Panc1 (cell line): ENCODE data around the gene ATAD2B.

Experiments
- POLR2AphosphoS5 ChIP-seq: IDR thresholded peaks from 2 replicates; pipeline ENCODE4 v1.6.1; 2012; ENCODE audit warnings: mild to moderate bottlenecking, low read depth, low read length, moderate library complexity
- SIN3A ChIP-seq: IDR thresholded peaks from 2 replicates; pipeline ENCODE4 v1.6.1; 2012; ENCODE audit warnings: low read depth, mild to moderate bottlenecking, low read length, moderate library complexity, borderline replicate concordance; ENCODE audit not compliant: insufficient read depth
- TCF7L2 ChIP-seq: IDR thresholded peaks from 2 replicates; pipeline ENCODE4 v1.6.1; 2011; ENCODE audit warnings: mild to moderate bottlenecking, low read depth, low read length, inconsistent platforms
- TF ChIP-seq, protein P1 (sequence below): fragments of 450-650 bp; IDR thresholded peaks from 2 replicates; pipeline ENCODE4 v1.5.1; 2017; ENCODE audit warnings: mild to moderate bottlenecking
- TF ChIP-seq, protein P2 (sequence below), 2 experiments: IDR thresholded peaks; 2 replicates each; pipeline ENCODE4 v1.6.1; 2011 to 2012; ENCODE audit warnings: low read depth in 2 of 2, control low read depth in 1 of 2, low read length in 1 of 2, mild to moderate bottlenecking in 1 of 2, moderate library complexity in 1 of 2; ENCODE audit not compliant: insufficient read depth in 1 of 2

DNA sequence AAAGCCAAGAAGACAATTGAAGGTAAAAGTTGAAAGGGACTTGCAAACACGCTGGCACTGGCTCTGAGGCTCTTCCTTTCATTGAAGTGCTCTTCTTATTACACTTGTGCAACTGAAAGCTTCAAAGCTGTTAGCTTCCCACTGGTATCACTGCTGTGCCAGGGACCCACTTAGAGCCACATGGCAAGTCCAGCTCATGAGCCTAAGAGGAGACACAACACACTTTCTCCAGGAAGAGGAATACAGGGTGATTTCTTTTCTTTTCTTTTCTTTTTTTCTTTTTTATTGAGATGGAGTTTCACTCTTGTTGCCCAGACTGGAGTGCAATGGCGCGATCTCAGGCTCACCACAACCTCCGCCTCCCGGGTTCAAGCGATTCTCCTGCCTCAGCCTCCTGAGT, 218.2 kb downstream of the ATAD2B start:
- TF ChIP-seq TCF7L2 (no peak), POLR2AphosphoS5 (no peak), SIN3A (no peak)
- TF ChIP-seq, protein P1, sequence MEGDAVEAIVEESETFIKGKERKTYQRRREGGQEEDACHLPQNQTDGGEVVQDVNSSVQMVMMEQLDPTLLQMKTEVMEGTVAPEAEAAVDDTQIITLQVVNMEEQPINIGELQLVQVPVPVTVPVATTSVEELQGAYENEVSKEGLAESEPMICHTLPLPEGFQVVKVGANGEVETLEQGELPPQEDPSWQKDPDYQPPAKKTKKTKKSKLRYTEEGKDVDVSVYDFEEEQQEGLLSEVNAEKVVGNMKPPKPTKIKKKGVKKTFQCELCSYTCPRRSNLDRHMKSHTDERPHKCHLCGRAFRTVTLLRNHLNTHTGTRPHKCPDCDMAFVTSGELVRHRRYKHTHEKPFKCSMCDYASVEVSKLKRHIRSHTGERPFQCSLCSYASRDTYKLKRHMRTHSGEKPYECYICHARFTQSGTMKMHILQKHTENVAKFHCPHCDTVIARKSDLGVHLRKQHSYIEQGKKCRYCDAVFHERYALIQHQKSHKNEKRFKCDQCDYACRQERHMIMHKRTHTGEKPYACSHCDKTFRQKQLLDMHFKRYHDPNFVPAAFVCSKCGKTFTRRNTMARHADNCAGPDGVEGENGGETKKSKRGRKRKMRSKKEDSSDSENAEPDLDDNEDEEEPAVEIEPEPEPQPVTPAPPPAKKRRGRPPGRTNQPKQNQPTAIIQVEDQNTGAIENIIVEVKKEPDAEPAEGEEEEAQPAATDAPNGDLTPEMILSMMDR: no peak
- TF ChIP-seq, protein P2, sequence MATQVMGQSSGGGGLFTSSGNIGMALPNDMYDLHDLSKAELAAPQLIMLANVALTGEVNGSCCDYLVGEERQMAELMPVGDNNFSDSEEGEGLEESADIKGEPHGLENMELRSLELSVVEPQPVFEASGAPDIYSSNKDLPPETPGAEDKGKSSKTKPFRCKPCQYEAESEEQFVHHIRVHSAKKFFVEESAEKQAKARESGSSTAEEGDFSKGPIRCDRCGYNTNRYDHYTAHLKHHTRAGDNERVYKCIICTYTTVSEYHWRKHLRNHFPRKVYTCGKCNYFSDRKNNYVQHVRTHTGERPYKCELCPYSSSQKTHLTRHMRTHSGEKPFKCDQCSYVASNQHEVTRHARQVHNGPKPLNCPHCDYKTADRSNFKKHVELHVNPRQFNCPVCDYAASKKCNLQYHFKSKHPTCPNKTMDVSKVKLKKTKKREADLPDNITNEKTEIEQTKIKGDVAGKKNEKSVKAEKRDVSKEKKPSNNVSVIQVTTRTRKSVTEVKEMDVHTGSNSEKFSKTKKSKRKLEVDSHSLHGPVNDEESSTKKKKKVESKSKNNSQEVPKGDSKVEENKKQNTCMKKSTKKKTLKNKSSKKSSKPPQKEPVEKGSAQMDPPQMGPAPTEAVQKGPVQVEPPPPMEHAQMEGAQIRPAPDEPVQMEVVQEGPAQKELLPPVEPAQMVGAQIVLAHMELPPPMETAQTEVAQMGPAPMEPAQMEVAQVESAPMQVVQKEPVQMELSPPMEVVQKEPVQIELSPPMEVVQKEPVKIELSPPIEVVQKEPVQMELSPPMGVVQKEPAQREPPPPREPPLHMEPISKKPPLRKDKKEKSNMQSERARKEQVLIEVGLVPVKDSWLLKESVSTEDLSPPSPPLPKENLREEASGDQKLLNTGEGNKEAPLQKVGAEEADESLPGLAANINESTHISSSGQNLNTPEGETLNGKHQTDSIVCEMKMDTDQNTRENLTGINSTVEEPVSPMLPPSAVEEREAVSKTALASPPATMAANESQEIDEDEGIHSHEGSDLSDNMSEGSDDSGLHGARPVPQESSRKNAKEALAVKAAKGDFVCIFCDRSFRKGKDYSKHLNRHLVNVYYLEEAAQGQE (IDR thresholded peaks at IDR 0.05; ENCODE audit: insufficient read depth in 1 of 2, low read depth in 2 of 2, low read length in 1 of 2): no peak
